K562 (cell line): ENCODE measurements around the gene ZNF521. TPM values are rescaled to one million over a fixed set of nuclear protein-coding genes. Genes with fewer than 3 reads are reported as not detected.

Experiments
- ATAC-seq: fragments of 200-7000 bp; cut with Tn5 transposase; 3 replicates; pipeline ENCODE4 v1.9.1; 2020; ENCODE audit warnings: moderate library complexity
- BruUV-seq: library from RNA; stranded (reverse); fragments of 400-500 nt; replicated peaks from 2 replicates; lab custom pipeline; 2021; lab: Mats Ljungman, UMichigan
- CTCF ChIA-PET: fragments of 300-600 bp; formaldehyde crosslinking; extraction: SDS; loops from one replicate; lab custom pipeline; 2021; ENCODE audit warnings: low intra/inter-chr PET ratio; lab: Yijun Ruan, JAX
- POLR2A ChIA-PET: fragments of 300-600, 350-650 bp; sonication (Branson Sonifier 250); formaldehyde crosslinking; extraction: SDS; loops from one replicate; lab custom pipeline; 2021; ENCODE audit warnings: antibody characterized with exemption, inconsistent platforms; lab: Yijun Ruan, JAX
- DNase-seq, 4 experiments: peaks; one replicate each; pipeline versions ENCODE4 v3.0.0 to v3.0.0-alpha.2; 2011 to 2018; ENCODE audit warnings: low spot score in 3 of 4, mixed read lengths in 3 of 4; ENCODE audit errors: extremely low read depth in 1 of 4
- FAIRE-seq: peaks from 2 replicates; lab custom pipeline; 2011; peaks lifted over from hg19 to GRCh38; lab: Jason Lieb, UNC
- H2AFZ ChIP-seq: 2 replicates; pipeline ENCODE4 v1.6.0; 2011; ENCODE audit warnings: low read depth, low read length, control low read depth, inconsistent platforms
- H3K27ac ChIP-seq: fragments of 200-600 bp; 3 replicates; pipeline ENCODE4 v1.8.0; 2011; ENCODE audit warnings: low read depth, mild to moderate bottlenecking, control low read depth, inconsistent platforms, low read length, moderate library complexity, mixed read lengths; ENCODE audit errors: extremely low read depth
- H3K27me3 ChIP-seq, 2 experiments: fragments of 300-600 bp in 1 of 2; 2 replicates in 1 of 2; 3 replicates in 1 of 2; pipeline versions ENCODE4 v1.6.0 to v1.8.0; 2011; ENCODE audit warnings: inconsistent platforms in 2 of 2, low read length in 2 of 2, mild to moderate bottlenecking in 1 of 2, mixed read lengths in 1 of 2, moderate library complexity in 1 of 2; ENCODE audit not compliant: control insufficient read depth in 2 of 2, insufficient read depth in 2 of 2
- H3K36me3 ChIP-seq: fragments of 300-600 bp; 3 replicates; pipeline ENCODE4 v1.8.0; 2011; ENCODE audit warnings: mild to moderate bottlenecking, low read length, inconsistent platforms; ENCODE audit not compliant: control insufficient read depth, insufficient read depth
- H3K4me1 ChIP-seq, 2 experiments: fragments of 200-600 bp in 1 of 2; replicated peaks in 1 of 2; 2 replicates in 1 of 2; 3 replicates in 1 of 2; pipeline versions ENCODE4 v1.5.1 to v1.8.0; 2011; ENCODE audit warnings: inconsistent platforms in 2 of 2, low read length in 2 of 2, mild to moderate bottlenecking in 1 of 2, mixed read lengths in 1 of 2, moderate library complexity in 1 of 2; ENCODE audit not compliant: control insufficient read depth in 2 of 2, insufficient read depth in 2 of 2
- H3K4me2 ChIP-seq: 2 replicates; pipeline ENCODE4 v1.6.1; 2011; ENCODE audit warnings: low read length, control low read depth, inconsistent platforms, mixed read lengths; ENCODE audit not compliant: insufficient read depth
- H3K4me3 ChIP-seq: fragments of 200-600 bp; sonication (generic), shearing (Covaris generic); 2 replicates; pipeline ENCODE4 v1.5.1; 2016; ENCODE audit warnings: control low read depth, inconsistent platforms
- H3K79me2 ChIP-seq: fragments of 200-600 bp; 3 replicates; pipeline ENCODE4 v1.8.0; 2011; ENCODE audit warnings: low read length, inconsistent platforms; ENCODE audit not compliant: control insufficient read depth, insufficient read depth
- H3K9ac ChIP-seq, 2 experiments: 2 replicates each; pipeline versions ENCODE4 v1.6.0 to v1.6.1; 2011; ENCODE audit warnings: low read depth in 2 of 2, low read length in 2 of 2, control low read depth in 1 of 2, inconsistent platforms in 1 of 2, mild to moderate bottlenecking in 1 of 2, mixed read lengths in 1 of 2; ENCODE audit not compliant: insufficient read depth in 1 of 2
- H3K9me1 ChIP-seq: one replicate; pipeline ENCODE4 v1.6.0; 2011; ENCODE audit warnings: inconsistent platforms, mild to moderate bottlenecking, low read length, moderate library complexity; ENCODE audit not compliant: control insufficient read depth, insufficient read depth
- H3K9me3 ChIP-seq: replicated peaks from 2 replicates; pipeline ENCODE4 v1.5.1; 2011; ENCODE audit warnings: low read depth, low read length, inconsistent platforms; ENCODE audit not compliant: control insufficient read depth, insufficient read depth
- H4K20me1 ChIP-seq: replicated peaks from 2 replicates; pipeline ENCODE4 v1.6.1; 2011; ENCODE audit warnings: low read length, inconsistent platforms, mixed read lengths; ENCODE audit not compliant: control insufficient read depth, insufficient read depth
- ATF7 ChIP-seq: fragments of 450-650 bp; IDR thresholded peaks from 2 replicates; pipeline ENCODE4 v1.7.1; 2014; ENCODE audit warnings: mild to moderate bottlenecking, moderate library complexity
- BCOR ChIP-seq: fragments of 450-650 bp; IDR thresholded peaks from 2 replicates; pipeline ENCODE4 v1.6.1; 2016
- BRD4 ChIP-seq: fragments of 200-600 bp; sonication (generic); IDR thresholded peaks from 2 replicates; pipeline ENCODE4 v1.6.1; 2017; ENCODE audit warnings: inconsistent platforms
- CHD2 ChIP-seq: IDR thresholded peaks from 2 replicates; pipeline ENCODE4 v1.6.1; 2011; ENCODE audit warnings: low read depth, low read length
- DACH1 ChIP-seq: fragments of 450-650 bp; IDR thresholded peaks from 2 replicates; pipeline ENCODE4 v1.6.1; 2018; ENCODE audit not compliant: partially characterized antibody
- FOXK1 ChIP-seq: sonication (generic); formaldehyde crosslinking; IDR thresholded peaks from 2 replicates; pipeline ENCODE4 v1.8.0; 2022; ENCODE audit warnings: missing genetic modification reagents, mild to moderate bottlenecking, borderline replicate concordance
- MAFK ChIP-seq: IDR thresholded peaks from 2 replicates; pipeline ENCODE4 v1.6.1; 2011; ENCODE audit warnings: low read length, improper control_type of control experiment
- PPARD ChIP-seq: fragments of 250-450 bp; sonication (Bioruptor Pico); IDR thresholded peaks from 2 replicates; pipeline ENCODE4 v1.8.0; 2022; ENCODE audit warnings: inconsistent platforms, mild to moderate bottlenecking, moderate library complexity
- SMAD3 ChIP-seq: fragments of 450-650 bp; formaldehyde crosslinking; conservative IDR thresholded peaks from 2 replicates; pipeline ENCODE4 v1.4.0; 2020; ENCODE audit warnings: mild to moderate bottlenecking
- STAT6 ChIP-seq: sonication (generic); formaldehyde crosslinking; IDR thresholded peaks from 2 replicates; pipeline ENCODE4 v1.8.1; 2023; ENCODE audit warnings: mild to moderate bottlenecking, missing genetic modification reagents
- TARDBP ChIP-seq: fragments of 450-650 bp; IDR thresholded peaks from 2 replicates; pipeline ENCODE4 v1.6.1; 2016
- TFE3 ChIP-seq: fragments of 450-650 bp; formaldehyde crosslinking; IDR thresholded peaks from 2 replicates; pipeline ENCODE4 v1.4.0; 2020; ENCODE audit warnings: mild to moderate bottlenecking, mixed read lengths
- TOE1 ChIP-seq, 2 experiments: fragments of 450-650 bp in 1 of 2; sonication (generic) in 1 of 2; formaldehyde crosslinking in 1 of 2; IDR thresholded peaks; 2 replicates each; pipeline versions ENCODE4 v1.7.1 to v1.8.0; 2016 to 2022; ENCODE audit warnings: borderline replicate concordance in 2 of 2, mild to moderate bottlenecking in 2 of 2, antibody characterized with exemption in 1 of 2, inconsistent platforms in 1 of 2, low read depth in 1 of 2, missing genetic modification reagents in 1 of 2, moderate library complexity in 1 of 2
- U2AF1 ChIP-seq: fragments of 200-400 bp; formaldehyde crosslinking; optimal IDR thresholded peaks from 2 replicates; pipeline ENCODE3; 2017; ENCODE audit warnings: mild to moderate bottlenecking, low read depth, low read length, moderate library complexity
- ZBTB2 ChIP-seq: fragments of 450-650 bp; IDR thresholded peaks from 2 replicates; pipeline ENCODE4 v1.6.1; 2016; ENCODE audit warnings: antibody characterized with exemption
- ZFP36 ChIP-seq: fragments of 150-350 bp; IDR thresholded peaks from 2 replicates; pipeline ENCODE4 v1.6.1; 2018; ENCODE audit warnings: low read length, low read depth; ENCODE audit not compliant: partially characterized antibody
- ZNF12 ChIP-seq: sonication (generic); formaldehyde crosslinking; IDR thresholded peaks from 2 replicates; pipeline ENCODE4 v1.4.0; 2020; ENCODE audit warnings: mild to moderate bottlenecking, missing genetic modification reagents
- ZNF274 ChIP-seq: IDR thresholded peaks from 2 replicates; pipeline ENCODE4 v1.6.1; 2011; ENCODE audit warnings: low read depth, mild to moderate bottlenecking, low read length, moderate library complexity, borderline replicate concordance
- ZNF766 ChIP-seq: fragments of 200-800 bp; sonication (Bioruptor generic); conservative IDR thresholded peaks from 2 replicates; pipeline ENCODE4 v1.6.1; 2016; ENCODE audit warnings: missing genetic modification characterization, missing compliant biosample characterization
- WGBS: fragments of 100-300 bp; shearing (Covaris generic); methylation state at CpG from one replicate; pipeline ENCODE4 v1.1.6; 2016; ENCODE audit warnings: low coverage, mixed read lengths; ENCODE audit not compliant: insufficient coverage; ENCODE audit errors: missing lambda C conversion rate; 5-methylcytosine and 5-hydroxymethylcytosine counted together
- in situ Hi-C: fragments of 300-500 bp; cut with MboI; formaldehyde crosslinking; loops from 4 replicates; pipeline ENCODE4 v1.15.0; 2018; ENCODE audit warnings: inconsistent platforms, mixed read lengths
- intact Hi-C: fragments of 100-400 bp; cut with micrococcal nuclease; formaldehyde crosslinking; loops from 2 replicates; pipeline ENCODE4 v1.14.2; 2022
- polyA plus RNA-seq, 8 experiments: library from polyadenylated mRNA; depleted of rRNA in 4 of 8; stranded (reverse) in 5 of 8; unstranded in 3 of 8; fragments of >200 nt; fragmentation: Nextera tagmentation in 2 of 8; fragmentation: Illumina TruSeq in 1 of 8; extraction: Ambion mirVana in 2 of 8; extraction: Trizol in 1 of 8; gene quantifications; 2 replicates each; pipeline versions ENCODE4 v1.2.1 to v1.2.3, GENCODE V29; 2011 to 2014; ENCODE audit warnings: inconsistent platforms in 1 of 8, missing spikeins in 1 of 8
- total RNA-seq, 7 experiments: library from RNA; depleted of rRNA in 6 of 7; stranded (reverse); fragments of >200 nt in 6 of 7; fragmentation: Illumina TruSeq in 2 of 7; extraction: Trizol in 2 of 7; gene quantifications; 2 replicates each; pipeline versions ENCODE4 v1.2.1 to v1.2.3, GENCODE V29; 2011 to 2021; ENCODE audit warnings: low replicate concordance in 1 of 7

Gene ZNF521
- total and polyA plus RNA-seq, 9 of the 15 experiments (the other 6 are each of a cell fraction or from before 2014, with no cell fraction given), result 1.2 to 5.8 (median 1.6) TPM

- CTCF ChIA-PET, result no interaction called here
- H2AFZ ChIP-seq, result no peak overlapping the region
- H3K27me3 ChIP-seq, result no peaks in the 10 kb centered on the region
- intact Hi-C loops (no loop called here), in situ Hi-C loops (no loop called here)
- H3K36me3 ChIP-seq, result no peaks in the 10 kb centered on the region
- H3K9me3 ChIP-seq, result no peaks in the 10 kb centered on the region
- no TSS peak for BruUV-seq
- H3K27ac ChIP-seq, result no peak overlapping the region
- H4K20me1 ChIP-seq, result no peaks in the 10 kb centered on the region
- WGBS, result 1% methylated on average over 6 of the region's 6 CpGs
- H3K4me2 ChIP-seq, result no peak overlapping the region
- H3K4me1 ChIP-seq, result no peaks in the 10 kb centered on the region
- H3K9ac ChIP-seq, result no peak overlapping the region
- H3K79me2 ChIP-seq, result no peaks in the 10 kb centered on the region
- FAIRE-seq, result no peak
- ATAC-seq, result no peak
- no peak for DNase-seq
- H3K4me3 ChIP-seq, result no peak overlapping the region
- H3K9me1 ChIP-seq, result no peaks in the 10 kb centered on the region
- POLR2A ChIA-PET, result interaction anchor here (0.9 kb wide), 1 partner anchor 24 kb away, joined by 4 read pairs; no protein-coding TSS in a partner anchor
- TF ChIP-seq TFE3 (CRISPR knock-in tag), result no peak
- TF ChIP-seq PPARD (CRISPR knock-in tag), result no peak
- no peak for TF ChIP-seq DACH1
- no peak for TF ChIP-seq SMAD3
- no peak for TF ChIP-seq ZNF12 (CRISPR knock-in tag)
- TF ChIP-seq MAFK, result no peak
- no peak for TF ChIP-seq ATF7
- no peak for TF ChIP-seq FOXK1 (CRISPR knock-in tag)
- no peak for TF ChIP-seq ZBTB2
- TF ChIP-seq BRD4, result no peak
- TF ChIP-seq CHD2, result no peak
- TF ChIP-seq U2AF1, result no peak
- no peak for TF ChIP-seq ZNF274
- no peak for TF ChIP-seq TOE1 (IDR thresholded peaks at IDR 0.05; ENCODE audit: borderline replicate concordance)
- no peak for TF ChIP-seq TOE1 (CRISPR knock-in tag; IDR thresholded peaks at IDR 0.05; ENCODE audit: borderline replicate concordance, low read depth)
- TF ChIP-seq STAT6 (CRISPR knock-in tag), result no peak
- no peak for TF ChIP-seq BCOR
- TF ChIP-seq ZNF766 (CRISPR knock-in tag), result no peak
- no peak for TF ChIP-seq TARDBP
- no peak for TF ChIP-seq ZFP36
Measured at GRCh38 chr18:25164211-25164847, 187.6 kb downstream of the ZNF521 start.
